Stimulated activated CD8-positive, alpha-beta memory T cell treated with anti-CD3 and anti-CD28 coated beads, Interleukin-4, amount 100 ng/mL, for 4 hours (primary cell): ENCODE data around the gene MYH1.

ENCODE experiments used
- DNase-seq, 2 donors: peaks; one replicate each; pipeline ENCODE4 v3.0.0-alpha.2; 2020; ENCODE audit warnings: low read depth in 2 of 2, low spot score in 1 of 2

MYH1 gene

GRCh38 chr17:10482252-10482651 lies 36.1 kb downstream of the MYH1 start:
- DNase-seq, result no peak

GRCh38 chr17:10477701-10478100 lies 40.6 kb downstream of the MYH1 start:
- no peak for DNase-seq

GRCh38 chr17:10474536-10474935 lies 43.8 kb downstream of the MYH1 start:
- DNase-seq, result no peak

- DNase-seq, result no peak
Observed at GRCh38 chr17:10471858-10472257, 46.5 kb downstream of the MYH1 start.

- DNase-seq, result no peak
Observed at GRCh38 chr17:10469459-10469858, 48.9 kb downstream of the MYH1 start, which contains the start of gene MYH4. TSS of gene MYH4 (minus strand) at chr17:10469559. CDS start at chr17:10466745, 2,814 bp downstream.

- DNase-seq, result no peak
Observed at GRCh38 chr17:10463402-10463801, 54.9 kb downstream of the MYH1 start.

- DNase-seq, result no peak
Observed at GRCh38 chr17:10460062-10460461, 58.3 kb downstream of the MYH1 start.

GRCh38 chr17:10458701-10459100 lies 59.6 kb downstream of the MYH1 start:
- DNase-seq, result no peak

- DNase-seq, result no peak
Observed at GRCh38 chr17:10457952-10458351, 60.4 kb downstream of the MYH1 start.

GRCh38 chr17:10447026-10447931 lies 71.1 kb downstream of the MYH1 start:
- DNase-seq, result no peak
